Stimulated activated CD8-positive, alpha-beta memory T cell treated with anti-CD3 and anti-CD28 coated beads, Interleukin-12 subunit alpha, Interleukin-12 subunit beta, amount 100 ng/mL, for 1 hour (primary cell): ENCODE measurements around the gene ENTR1.
A peak's percentile ranks its signal among the peaks of the same experiment; 100 is the strongest.

ENCODE experiments used
- DNase-seq: peaks from one replicate; pipeline ENCODE4 v3.0.0-alpha.2; 2020; ENCODE audit warnings: low read depth

Gene ENTR1, protein sequence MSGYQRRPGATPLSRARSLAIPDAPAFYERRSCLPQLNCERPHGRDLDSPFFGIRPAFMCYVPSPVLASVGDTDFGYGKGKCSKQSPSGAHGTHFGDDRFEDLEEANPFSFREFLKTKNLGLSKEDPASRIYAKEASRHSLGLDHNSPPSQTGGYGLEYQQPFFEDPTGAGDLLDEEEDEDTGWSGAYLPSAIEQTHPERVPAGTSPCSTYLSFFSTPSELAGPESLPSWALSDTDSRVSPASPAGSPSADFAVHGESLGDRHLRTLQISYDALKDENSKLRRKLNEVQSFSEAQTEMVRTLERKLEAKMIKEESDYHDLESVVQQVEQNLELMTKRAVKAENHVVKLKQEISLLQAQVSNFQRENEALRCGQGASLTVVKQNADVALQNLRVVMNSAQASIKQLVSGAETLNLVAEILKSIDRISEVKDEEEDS

GRCh38 chr9:136410500-136411287 lies at the start of gene ENTR1, which contains the start of gene PMPCA:
TSS of gene ENTR1 (minus strand) at chr9:136410614. CDS start at chr9:136410397, 217 bp downstream.
TSS of gene PMPCA (plus strand) at chr9:136410658. CDS start at chr9:136410669, 11 bp downstream.
- peak; percentile 94 for DNase-seq

DNA sequence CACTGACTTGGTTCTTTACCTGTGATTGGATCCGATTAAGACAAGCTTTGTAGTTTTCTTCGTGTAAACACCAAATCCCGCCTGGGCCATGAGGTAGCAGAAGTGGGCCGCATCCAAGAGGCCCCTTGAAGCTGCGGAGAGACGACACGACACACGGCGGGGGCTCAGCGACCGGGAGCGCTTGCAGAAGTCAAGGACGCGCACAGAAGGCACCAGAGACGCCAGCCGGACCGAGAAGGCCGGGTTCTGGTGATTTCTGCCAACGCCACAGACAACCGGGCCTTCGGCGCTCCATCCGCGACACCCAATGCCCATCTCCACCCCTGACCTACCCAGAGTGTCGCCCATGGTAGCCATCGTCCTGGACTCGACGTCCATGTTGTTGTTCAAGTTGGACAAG lies 49.0 kb upstream of the ENTR1 start:
- no peak for DNase-seq

DNA sequence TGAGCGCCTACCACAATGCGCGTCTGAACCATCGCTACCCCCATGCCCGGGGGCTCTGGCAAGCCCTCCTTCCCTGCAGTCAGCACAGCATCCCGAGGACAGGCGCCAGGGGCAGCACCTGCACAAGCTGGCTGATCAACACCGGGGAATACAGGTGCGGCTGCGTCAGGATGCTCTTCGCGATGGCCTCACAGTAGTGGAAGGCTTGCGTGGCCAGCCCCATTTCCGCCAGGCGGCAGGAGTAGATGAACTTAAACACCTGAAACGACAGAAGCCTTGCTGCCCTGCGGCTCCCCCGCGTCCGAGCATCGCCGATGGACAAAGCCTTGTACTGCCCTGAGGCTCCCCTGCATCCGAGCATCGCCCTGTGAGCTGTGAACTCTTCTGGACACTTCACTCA lies 46.9 kb upstream of the ENTR1 start:
- DNase-seq = no peak

GRCh38 chr9:136456258-136456657 lies 45.8 kb upstream of the ENTR1 start:
- DNase-seq = no peak

- DNase-seq = no peak
Observed at GRCh38 chr9:136455043-136456002, 44.9 kb upstream of the ENTR1 start.

DNA sequence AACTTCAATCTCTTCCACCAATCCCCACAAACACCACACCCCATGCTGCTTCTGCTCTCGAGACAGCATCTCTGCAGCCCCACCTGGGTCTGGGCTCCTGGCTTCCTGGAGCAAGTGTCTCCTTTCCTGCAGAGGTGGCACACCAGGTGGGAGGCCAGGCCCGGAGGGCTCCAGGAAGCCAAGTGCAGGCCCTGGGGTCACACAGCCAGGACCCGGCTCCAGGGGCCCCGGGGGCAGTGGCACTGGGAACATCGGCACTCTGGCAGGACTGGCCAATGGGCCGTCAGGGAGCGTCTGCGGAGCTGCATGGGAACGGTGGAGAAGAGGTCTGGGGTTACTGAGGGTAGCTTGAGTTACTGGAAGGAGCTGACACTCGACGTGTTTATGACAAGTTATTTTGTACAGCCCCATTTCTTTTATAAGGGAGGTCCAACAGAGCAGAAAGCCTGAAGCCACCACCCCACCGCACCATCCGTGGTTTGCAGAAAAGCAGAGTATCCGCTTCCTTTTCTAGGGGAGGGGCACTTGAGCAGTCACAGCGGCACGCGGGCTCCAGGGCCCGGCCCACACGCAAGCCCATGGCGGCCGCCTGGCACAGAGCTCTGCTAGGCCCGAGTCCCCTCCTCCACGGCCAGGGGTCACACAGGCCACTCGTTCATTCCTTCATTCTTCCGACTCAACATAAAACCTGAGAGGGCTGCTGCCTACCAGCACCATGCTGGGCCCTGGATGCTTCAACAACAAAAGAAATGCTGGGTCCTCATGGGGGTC lies 43.8 kb upstream of the ENTR1 start:
- no peak for DNase-seq

- DNase-seq = no peak
Observed at GRCh38 chr9:136453326-136453725, 42.9 kb upstream of the ENTR1 start.

- DNase-seq = no peak
Observed at GRCh38 chr9:136451221-136451877, 40.9 kb upstream of the ENTR1 start.

- DNase-seq = no peak
Observed at GRCh38 chr9:136448655-136449054, 38.2 kb upstream of the ENTR1 start.

DNA sequence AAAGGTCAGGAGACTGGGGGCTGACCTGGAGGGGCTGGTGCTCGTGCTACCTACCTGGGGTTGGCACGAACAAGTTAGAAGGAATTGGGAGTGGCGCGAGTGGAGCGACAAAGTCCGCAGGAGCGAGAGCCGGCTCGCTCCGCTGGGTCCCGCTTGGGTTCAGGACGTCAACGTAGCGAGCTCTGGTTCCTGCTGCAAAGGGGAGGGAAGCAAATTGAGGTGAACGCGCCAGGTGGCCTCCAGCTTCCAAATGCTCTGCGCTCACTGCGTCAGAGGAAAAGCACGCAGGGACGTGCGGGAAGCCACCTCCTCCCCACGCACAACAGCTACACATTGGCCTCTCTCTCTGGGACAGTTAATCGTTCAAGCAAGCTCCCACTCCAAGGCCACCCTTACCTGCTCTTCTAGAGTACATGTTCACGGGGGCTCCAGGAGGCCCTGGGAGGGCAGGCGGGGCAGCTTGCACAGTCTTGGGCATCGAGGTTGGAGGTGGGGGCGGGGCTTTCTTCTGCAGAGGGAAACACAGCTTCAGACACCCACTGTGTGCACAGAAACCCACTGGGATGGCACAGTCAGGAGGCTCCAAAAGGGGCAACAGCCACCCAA lies 36.9 kb upstream of the ENTR1 start:
- no peak for DNase-seq

GRCh38 chr9:136445799-136446198 lies 35.4 kb upstream of the ENTR1 start:
- no peak for DNase-seq

DNA sequence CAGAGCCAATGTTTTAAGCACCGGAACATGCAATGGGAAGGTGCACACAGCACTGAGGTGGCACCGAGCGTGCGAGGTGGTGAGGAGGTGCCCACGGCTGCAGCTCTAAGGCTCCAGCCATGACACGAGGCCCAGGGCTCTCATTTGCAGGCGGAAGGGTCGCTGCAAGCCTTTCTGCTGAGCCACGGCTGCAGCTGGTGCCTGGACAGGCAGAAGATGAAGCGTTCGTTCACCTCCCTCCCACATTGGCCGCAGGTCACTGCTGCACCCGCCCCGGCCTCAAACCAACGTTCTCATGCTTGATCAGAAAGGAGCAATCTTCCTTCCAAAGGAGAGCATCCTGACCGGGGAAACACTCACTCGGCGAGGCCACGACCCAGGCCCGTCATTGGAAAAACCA lies 33.7 kb upstream of the ENTR1 start:
- DNase-seq = no peak

DNA sequence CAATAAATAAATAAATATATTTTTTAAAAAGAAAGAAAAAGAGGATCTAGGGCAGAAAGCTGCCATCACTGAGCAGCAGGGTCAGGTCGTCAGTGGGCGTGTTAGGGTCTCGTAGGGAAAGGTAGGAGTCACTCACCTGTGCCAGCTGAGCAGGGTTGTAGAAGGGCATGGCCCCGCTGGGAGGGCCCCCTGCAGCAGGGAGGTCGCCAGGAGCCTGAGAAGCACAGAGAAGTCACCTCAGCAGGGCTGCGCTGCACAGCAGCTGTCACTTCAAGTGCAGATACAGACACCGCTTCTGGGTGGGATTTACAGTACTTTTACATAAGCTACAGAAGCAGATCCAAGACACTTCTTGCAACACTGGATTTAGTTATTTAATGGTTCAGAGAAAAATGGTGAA lies 33.3 kb upstream of the ENTR1 start:
- no peak for DNase-seq

DNA sequence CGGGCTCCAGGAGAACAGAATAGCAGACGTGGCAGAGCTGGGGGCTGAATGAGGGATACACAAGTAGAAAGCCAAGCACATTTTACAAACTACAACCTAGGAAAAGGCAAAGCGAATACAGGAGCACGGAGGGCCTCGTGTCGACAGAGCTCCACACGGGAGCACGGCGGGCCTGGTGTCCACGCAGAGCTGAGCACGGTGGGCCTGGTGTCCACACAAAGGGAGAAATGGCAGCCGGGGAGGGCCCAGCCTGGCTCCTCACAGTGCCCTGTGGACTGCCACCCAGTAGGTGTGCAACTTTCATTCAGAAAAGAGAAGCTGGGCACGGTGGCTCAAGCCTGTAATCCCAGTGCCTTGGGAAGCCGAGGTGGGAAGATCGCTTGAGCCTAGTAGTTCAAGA lies 32.7 kb upstream of the ENTR1 start:
- no peak for DNase-seq

- DNase-seq = no peak
Observed at GRCh38 chr9:136442265-136442664, 31.9 kb upstream of the ENTR1 start.

GRCh38 chr9:136441681-136442245 lies 31.3 kb upstream of the ENTR1 start:
- DNase-seq = no peak

DNA sequence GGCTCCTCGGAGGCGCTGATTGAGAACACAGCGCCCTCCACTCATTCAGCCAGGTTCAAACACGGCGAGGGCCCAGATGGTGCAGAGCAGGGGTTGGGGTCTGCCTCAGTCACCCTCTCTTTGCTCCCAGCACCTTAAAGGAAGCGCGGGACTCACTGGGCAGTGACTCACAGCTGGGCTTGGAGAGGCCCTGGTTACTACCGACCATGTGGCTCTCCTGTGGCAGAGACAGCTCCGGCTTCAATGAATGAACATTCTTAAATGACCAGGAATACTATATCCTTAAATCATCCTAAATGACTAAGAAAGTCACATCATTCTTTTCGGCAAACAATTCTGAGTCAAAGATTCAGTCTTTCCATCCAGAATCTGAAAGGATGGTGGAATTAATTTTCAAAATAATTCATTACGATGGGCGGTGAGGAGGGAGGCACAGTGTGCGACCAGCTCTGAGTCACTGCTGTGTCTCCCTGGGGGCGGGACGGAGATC lies 30.8 kb upstream of the ENTR1 start:
- no peak for DNase-seq

GRCh38 chr9:136439481-136440408 lies 29.3 kb upstream of the ENTR1 start, which contains the start of gene INPP5E:
TSS of gene INPP5E (minus strand) at chr9:136439845. CDS start at chr9:136439419, 426 bp downstream.
- DNase-seq = peak; percentile 68
